CD4-positive, alpha-beta memory T cell (primary cell): ENCODE results near the gene NCL. TPM values are rescaled to one million over a fixed set of nuclear protein-coding genes. Genes with fewer than 3 reads are reported as not detected.

ENCODE experiments used
- CTCF ChIA-PET: fragments of 350-600 bp; sonication (Branson Sonifier 250); formaldehyde crosslinking; loops from one replicate; lab custom pipeline; 2021; ENCODE audit warnings: inconsistent platforms; ENCODE audit not compliant: partially characterized antibody; lab: Charles Lee
- POLR2A ChIA-PET: fragments of 350-600 bp; sonication (Branson Sonifier 250); formaldehyde crosslinking; loops from one replicate; lab custom pipeline; 2021; ENCODE audit not compliant: partially characterized antibody; lab: Charles Lee
- DNase-seq, 5 donors: peaks; one replicate each; pipeline versions ENCODE4 v3.0.0 to v3.0.0-alpha.2; 2020 to 2022; ENCODE audit warnings: mixed read lengths in 1 of 5
- H3K27ac ChIP-seq: one replicate; pipeline ENCODE4 v1.7.0; 2013; ENCODE audit warnings: low read depth, low read length
- H3K27me3 ChIP-seq: 2 replicates; pipeline ENCODE4 v1.7.0; 2013; ENCODE audit warnings: mild to moderate bottlenecking, low read length, moderate library complexity; ENCODE audit not compliant: insufficient read depth
- H3K36me3 ChIP-seq: 2 replicates; pipeline ENCODE4 v1.7.0; 2013; ENCODE audit warnings: mild to moderate bottlenecking, low read length, moderate library complexity; ENCODE audit not compliant: insufficient read depth
- H3K4me1 ChIP-seq: 2 replicates; pipeline ENCODE4 v1.7.0; 2013; ENCODE audit warnings: mild to moderate bottlenecking, low read length, moderate library complexity; ENCODE audit not compliant: insufficient read depth
- H3K4me3 ChIP-seq, 2 donors: one replicate each; pipeline ENCODE4 v1.7.0; 2013; ENCODE audit warnings: low read length in 2 of 2, mild to moderate bottlenecking in 1 of 2
- H3K9me3 ChIP-seq, 2 donors: one replicate each; pipeline ENCODE4 v1.7.0; 2013; ENCODE audit warnings: low read length in 2 of 2, control low read depth in 1 of 2; ENCODE audit not compliant: control insufficient read depth in 1 of 2
- H3K27ac Mint-ChIP-seq, 7 donors: one replicate each; pipeline ENCODE4 v1.8.0; 2020 to 2021; ENCODE audit warnings: mixed read lengths in 7 of 7, mild to moderate bottlenecking in 6 of 7, inconsistent platforms in 3 of 7, moderate library complexity in 3 of 7
- H3K27me3 Mint-ChIP-seq, 2 donors: one replicate each; pipeline ENCODE4 v1.8.0; 2020 to 2021; ENCODE audit warnings: mixed read lengths in 2 of 2
- H3K36me3 Mint-ChIP-seq, 2 donors: one replicate each; pipeline ENCODE4 v1.8.0; 2020 to 2021; ENCODE audit warnings: mixed read lengths in 2 of 2, inconsistent platforms in 1 of 2, mild to moderate bottlenecking in 1 of 2
- H3K4me1 Mint-ChIP-seq, 4 donors: one replicate each; pipeline ENCODE4 v1.8.0; 2020 to 2021; ENCODE audit warnings: mixed read lengths in 4 of 4, mild to moderate bottlenecking in 1 of 4
- H3K4me3 Mint-ChIP-seq, 8 donors: one replicate each; pipeline ENCODE4 v1.8.0; 2020 to 2021; ENCODE audit warnings: mixed read lengths in 8 of 8, mild to moderate bottlenecking in 7 of 8, moderate library complexity in 6 of 8, inconsistent platforms in 3 of 8
- H3K9me3 Mint-ChIP-seq, 8 donors: one replicate each; pipeline ENCODE4 v1.8.0; 2020 to 2021; ENCODE audit warnings: mixed read lengths in 8 of 8, mild to moderate bottlenecking in 5 of 8, inconsistent platforms in 3 of 8, moderate library complexity in 1 of 8
- intact Hi-C: fragments of 100-400 bp; cut with micrococcal nuclease; formaldehyde crosslinking; loops from one replicate; pipeline ENCODE4 v1.15.1; 2023
- polyA plus RNA-seq, 2 donors: library from polyadenylated mRNA; unstranded; fragments of 300-500 nt; fragmentation: Illumina TruSeq; gene quantifications; one replicate each; pipeline ENCODE4 v1.2.3, GENCODE V29; 2021
- total RNA-seq, 2 experiments: library from RNA; stranded (reverse); gene quantifications; one replicate each; pipeline ENCODE4 v1.2.3, GENCODE V29; 2021

NCL gene
- total and polyA plus RNA-seq, 4 experiments from 2014 or later, result 150 to 593 (median 385) TPM

- H3K36me3 ChIP-seq, result no peaks in the 10 kb centered on the region
- Mint-ChIP-seq H3K27ac (peak overlapping the region in 6 of 7 donors; percentile 17 to 94 (median 74)), H3K4me3 (no peak overlapping the region), H3K9me3 (peaks cover 9 to 22% (median 15%) of the 10 kb centered on the region in 8 donors), H3K27me3 (peaks cover 0 to 9% of the 10 kb centered on the region in 2 donors), H3K4me1 (peaks cover 5 to 16% (median 11%) of the 10 kb centered on the region in 4 donors), H3K36me3 (peaks cover 2 to 17% of the 10 kb centered on the region in 2 donors)
- no peaks in the 10 kb centered on the region for H3K27me3 ChIP-seq
- intact Hi-C loops, result no loop called here
- CTCF ChIA-PET, result no interaction called here
- POLR2A ChIA-PET, result interaction anchor here (0.7 kb wide), 1 partner anchor 61 kb away, joined by 3 read pairs; no protein-coding TSS in a partner anchor
- no peaks in the 10 kb centered on the region for H3K4me1 ChIP-seq
- H3K4me3 ChIP-seq, result no peak overlapping the region
- H3K27ac ChIP-seq, result peak overlapping the region; percentile 47
- no peak for DNase-seq
- no peaks in the 10 kb centered on the region for H3K9me3 ChIP-seq
These were observed 37.2 kb downstream of the NCL start for GRCh38 chr2:231427116-231427515.

GRCh38 chr2:231425811-231426703 is 38.2 kb downstream of the NCL start:
- peaks cover 0 to 7% of the 10 kb centered on the region in 2 donors for H3K36me3 Mint-ChIP-seq
- H3K4me3 Mint-ChIP-seq, result peak overlapping the region in 7 of 8 donors; percentile 32 to 76 (median 50)
- peak overlapping the region; percentile 76 to 94 (median 92) for H3K27ac Mint-ChIP-seq
- no peaks in the 10 kb centered on the region for H3K4me1 ChIP-seq
- POLR2A ChIA-PET, result interaction anchor here (0.8 to 1.8 kb wide), 2 partner anchors 38 to 281 kb away, joined by 3 to 8 read pairs; partner anchors contain the start of gene NCL
- peak overlapping the region; percentile 47 for H3K27ac ChIP-seq
- H3K27me3 Mint-ChIP-seq, result peaks cover 0 to 3% of the 10 kb centered on the region in 2 donors
- H3K4me1 Mint-ChIP-seq, result peaks cover 5 to 16% (median 11%) of the 10 kb centered on the region in 4 donors
- no peaks in the 10 kb centered on the region for H3K36me3 ChIP-seq
- peaks cover 2 to 12% (median 4%) of the 10 kb centered on the region in 8 donors for H3K9me3 Mint-ChIP-seq
- peak; percentile 63 to 86 (median 77) for DNase-seq
- intact Hi-C loops, result no loop called here
- no peak overlapping the region for H3K4me3 ChIP-seq
- no peaks in the 10 kb centered on the region for H3K27me3 ChIP-seq
- no peaks in the 10 kb centered on the region for H3K9me3 ChIP-seq
- CTCF ChIA-PET, result interaction anchor here (1.2 kb wide), 2 partner anchors 9 to 26 kb away, joined by 4 read pairs; no protein-coding TSS in a partner anchor

GRCh38 chr2:231425291-231425810 is 38.9 kb downstream of the NCL start:
- H3K27me3 Mint-ChIP-seq, result no peaks in the 10 kb centered on the region
- H3K27ac Mint-ChIP-seq, result peak overlapping the region in 6 of 7 donors; percentile 6 to 94 (median 92)
- Histone ChIP-seq H3K9me3 (no peaks in the 10 kb centered on the region), H3K27me3 (no peaks in the 10 kb centered on the region), H3K27ac (peak overlapping the region; percentile 47), H3K36me3 (no peaks in the 10 kb centered on the region), H3K4me1 (no peaks in the 10 kb centered on the region), H3K4me3 (no peak overlapping the region)
- no peaks in the 10 kb centered on the region for H3K36me3 Mint-ChIP-seq
- no peak for DNase-seq
- intact Hi-C loops, result no loop called here
- POLR2A ChIA-PET, result interaction anchor here (1.8 kb wide), 1 partner anchor 39 kb away, joined by 8 read pairs; the partner anchor contains the start of gene NCL
- H3K9me3 Mint-ChIP-seq, result peaks cover 0 to 6% (median under 1%) of the 10 kb centered on the region in 8 donors
- CTCF ChIA-PET, result interaction anchor here (0.6 to 1.2 kb wide), 3 partner anchors 9 to 26 kb away, joined by 3 to 4 read pairs (median 4); no protein-coding TSS in a partner anchor
- H3K4me1 Mint-ChIP-seq, result peaks cover 5 to 16% (median 11%) of the 10 kb centered on the region in 4 donors
- peak overlapping the region in 3 of 8 donors; percentile 72 to 76 (median 74) for H3K4me3 Mint-ChIP-seq

- no peak overlapping the region for H3K27ac ChIP-seq
- H3K9me3 Mint-ChIP-seq, result peaks cover 0 to 1% (median 0%) of the 10 kb centered on the region in 8 donors
- no peak overlapping the region for H3K27ac Mint-ChIP-seq
- H3K4me1 Mint-ChIP-seq, result peaks cover 5 to 16% (median 11%) of the 10 kb centered on the region in 4 donors
- POLR2A ChIA-PET, result no interaction called here
- no peak overlapping the region for H3K4me3 ChIP-seq
- H3K36me3 ChIP-seq, result no peaks in the 10 kb centered on the region
- no peaks in the 10 kb centered on the region for H3K27me3 Mint-ChIP-seq
- no peaks in the 10 kb centered on the region for H3K36me3 Mint-ChIP-seq
- no peaks in the 10 kb centered on the region for H3K27me3 ChIP-seq
- H3K9me3 ChIP-seq, result no peaks in the 10 kb centered on the region
- no peak overlapping the region for H3K4me3 Mint-ChIP-seq
- no peaks in the 10 kb centered on the region for H3K4me1 ChIP-seq
- no peak for DNase-seq
- CTCF ChIA-PET, result no interaction called here
- intact Hi-C loops, result no loop called here
These were observed 41.1 kb downstream of the NCL start for GRCh38 chr2:231423176-231423575.

GRCh38 chr2:231422056-231422455 is 42.2 kb downstream of the NCL start:
- ChIA-PET POLR2A (no interaction called here), CTCF (no interaction called here)
- Histone ChIP-seq H3K9me3 (no peaks in the 10 kb centered on the region), H3K27me3 (no peaks in the 10 kb centered on the region), H3K4me1 (no peaks in the 10 kb centered on the region), H3K4me3 (no peak overlapping the region), H3K36me3 (no peaks in the 10 kb centered on the region), H3K27ac (no peak overlapping the region)
- no peak for DNase-seq
- Mint-ChIP-seq H3K4me3 (no peak overlapping the region), H3K27ac (no peak overlapping the region), H3K4me1 (peaks cover 5 to 16% (median 11%) of the 10 kb centered on the region in 4 donors), H3K36me3 (no peaks in the 10 kb centered on the region), H3K9me3 (peaks cover 0 to 1% (median 0%) of the 10 kb centered on the region in 8 donors), H3K27me3 (no peaks in the 10 kb centered on the region)
- intact Hi-C loops, result no loop called here

GRCh38 chr2:231421051-231421580 is 43.2 kb downstream of the NCL start:
- Mint-ChIP-seq H3K9me3 (no peaks in the 10 kb centered on the region), H3K36me3 (no peaks in the 10 kb centered on the region), H3K27me3 (no peaks in the 10 kb centered on the region), H3K27ac (no peak overlapping the region), H3K4me3 (no peak overlapping the region), H3K4me1 (peaks cover 3 to 11% (median 6%) of the 10 kb centered on the region in 4 donors)
- Histone ChIP-seq H3K9me3 (no peaks in the 10 kb centered on the region), H3K4me3 (no peak overlapping the region), H3K36me3 (no peaks in the 10 kb centered on the region), H3K4me1 (no peaks in the 10 kb centered on the region), H3K27me3 (no peaks in the 10 kb centered on the region), H3K27ac (no peak overlapping the region)
- DNase-seq, result no peak
- CTCF ChIA-PET, result no interaction called here
- POLR2A ChIA-PET, result no interaction called here
- intact Hi-C loops, result no loop called here
